CD4-positive, alpha-beta T cell treated with Interleukin-15 for 1 hour (primary cell): ENCODE data around the gene SF1.

Experiments
- DNase-seq: peaks from one replicate; pipeline ENCODE4 v3.0.0-alpha.2; 2020

Gene SF1

GRCh38 chr11:64800303-64801157, 22.2 kb upstream of the SF1 start:
- DNase-seq: no peak

- no peak for DNase-seq
Measured at GRCh38 chr11:64799623-64800302, 21.4 kb upstream of the SF1 start.

- no peak for DNase-seq
Measured at GRCh38 chr11:64799256-64799622, 20.9 kb upstream of the SF1 start.

GRCh38 chr11:64796757-64797541, 18.6 kb upstream of the SF1 start:
- DNase-seq: no peak

GRCh38 chr11:64796047-64796756, 17.9 kb upstream of the SF1 start:
- DNase-seq: no peak

- no peak for DNase-seq
Measured at GRCh38 chr11:64794526-64794925, 16.2 kb upstream of the SF1 start.

- no peak for DNase-seq
Measured at GRCh38 chr11:64793271-64794160, 15.2 kb upstream of the SF1 start.

- DNase-seq: no peak
Measured at GRCh38 chr11:64792482-64792881, 14.1 kb upstream of the SF1 start.

- no peak for DNase-seq
Measured at GRCh38 chr11:64791781-64792291, 13.5 kb upstream of the SF1 start.

- DNase-seq: no peak
Measured at GRCh38 chr11:64790205-64791095, 12.1 kb upstream of the SF1 start.

GRCh38 chr11:64789331-64790204, 11.2 kb upstream of the SF1 start:
- no peak for DNase-seq

GRCh38 chr11:64788321-64789215, 10.2 kb upstream of the SF1 start:
- DNase-seq: no peak

GRCh38 chr11:64787526-64788320, 9.4 kb upstream of the SF1 start:
- DNase-seq: peak; percentile 66

GRCh38 chr11:64786308-64786707, 8.0 kb upstream of the SF1 start:
- no peak for DNase-seq

GRCh38 chr11:64784813-64785581, 6.7 kb upstream of the SF1 start:
- no peak for DNase-seq

- DNase-seq: no peak
Measured at GRCh38 chr11:64778223-64778472, 194 bp downstream of the SF1 start.
